ENCODE data around the gene BRCA1. TPM values are rescaled to one million over a fixed set of nuclear protein-coding genes. Genes with fewer than 3 reads are reported as not detected.

BRCA1 gene
- total RNA-seq, 1 experiment from 2014 or later, result 44.1 TPM

GRCh38 chr17:43010667-43011308, 114.4 kb downstream of the BRCA1 start:
- no peaks in the 10 kb centered on the region for H3K9me2 ChIP-seq (ENCODE audit: insufficient read depth)
- H3K36me3 ChIP-seq (ENCODE audit: control insufficient read depth in 1 of 2, insufficient read depth in 2 of 2, low read length in 2 of 2), result no peaks in the 10 kb centered on the region
- no peaks in the 10 kb centered on the region for H3K27me3 ChIP-seq (ENCODE audit: insufficient read depth, low read length)
- no peaks in the 10 kb centered on the region for H3K79me2 ChIP-seq (ENCODE audit: insufficient read depth, low read length)
- no peak overlapping the region for H3K4me3 ChIP-seq (replicated peaks in 1 of 2; ENCODE audit: low read depth in 1 of 2, low read length in 2 of 2)
- no peaks in the 10 kb centered on the region for H3K9me3 ChIP-seq (ENCODE audit: control insufficient read depth in 1 of 2, insufficient read depth in 1 of 2, low read depth in 1 of 2, low read length in 2 of 2)
- ChIA-PET POLR2A (interaction anchor here (0.7 to 1.4 kb wide), 3 partner anchors 9 to 305 kb away, joined by 3 to 4 read pairs (median 4); partner anchors contain the start of gene RPL27), RAD21 (ENCODE audit: low non-redundant PET in 1 of 2, low total read pairs in 2 of 2, uncharacterized antibody in 2 of 2, unreplicated experiment in 2 of 2) (no interaction called here), CTCF (interaction anchor here (1.2 kb wide), 1 partner anchor 14 kb away, joined by 3 read pairs; the partner anchor contains the start of gene RND2)
- peak; percentile 41 for ATAC-seq
- H3K9ac ChIP-seq (ENCODE audit: low read length), result peak overlapping the region; percentile 18
- no peak overlapping the region for H2AFZ ChIP-seq (ENCODE audit: low read depth, low read length, poor library complexity, severe bottlenecking)
- no peak overlapping the region for H3K27ac ChIP-seq (ENCODE audit: low read depth, low read length)
- no peaks in the 10 kb centered on the region for H4K20me1 ChIP-seq (ENCODE audit: insufficient read depth)
- H3K4me1 ChIP-seq (ENCODE audit: control insufficient read depth in 1 of 2, insufficient read depth in 2 of 2, low read length in 2 of 2), result peaks cover 13 to 40% of the 10 kb centered on the region in 2 experiments; a peak in 3 of 4 replicates
- peak; percentile 71 for DNase-seq (ENCODE audit: low read depth, low spot score)
- intact Hi-C loops (cut with micrococcal nuclease), result no loop called here
- no TSS peak for BruUV-seq (replicated peaks)
- peak; percentile 42; the same call in 1 of the 2 replicates for TF ChIP-seq JUND (IDR thresholded peaks at IDR 0.05)
- no peak for TF ChIP-seq ZFX (IDR thresholded peaks at IDR 0.05)
- no peak for TF ChIP-seq ELF1 (IDR thresholded peaks at IDR 0.05; ENCODE audit: borderline replicate concordance, low read depth)
- no peak for TF ChIP-seq POLR2AphosphoS5 (IDR thresholded peaks at IDR 0.05; ENCODE audit: low read depth, low read length)
- peak; percentile 23; the same call in 1 of the 2 replicates for TF ChIP-seq FOSL1 (IDR thresholded peaks at IDR 0.05; ENCODE audit: low read depth)
- no peak for TF ChIP-seq EZH2 (IDR thresholded peaks at IDR 0.05)
- TF ChIP-seq SP1 (IDR thresholded peaks at IDR 0.05; ENCODE audit: low read depth), result peak; percentile 45; the same call in 1 of the 2 replicates
- 0 out of 2 replicates have a peak, but pooled peaks have one; percentile 26 for TF ChIP-seq SIN3A (IDR thresholded peaks at IDR 0.05; ENCODE audit: low read depth)
- H3K4me2 ChIP-seq (ENCODE audit: low read length), result peak overlapping the region; percentile 56
